T47D (cell line): ENCODE measurements around the gene FRY.

ENCODE experiments used
- DNase-seq, 2 experiments: peaks; one replicate each; pipeline versions ENCODE4 v3.0.0 to v3.0.0-alpha.2; 2011 to 2012; ENCODE audit warnings: low read depth in 1 of 2, low spot score in 1 of 2
- JUND ChIP-seq: IDR thresholded peaks from 2 replicates; pipeline ENCODE4 v1.6.1; 2012; ENCODE audit warnings: low read depth
- in situ Hi-C: cut with HindIII; loops from 2 replicates; pipeline ENCODE4 v1.10.0; 2016; ENCODE audit warnings: low sequenced_read_pairs, low pct_unique_long_range_greater_than_20kb

Gene FRY

DNA sequence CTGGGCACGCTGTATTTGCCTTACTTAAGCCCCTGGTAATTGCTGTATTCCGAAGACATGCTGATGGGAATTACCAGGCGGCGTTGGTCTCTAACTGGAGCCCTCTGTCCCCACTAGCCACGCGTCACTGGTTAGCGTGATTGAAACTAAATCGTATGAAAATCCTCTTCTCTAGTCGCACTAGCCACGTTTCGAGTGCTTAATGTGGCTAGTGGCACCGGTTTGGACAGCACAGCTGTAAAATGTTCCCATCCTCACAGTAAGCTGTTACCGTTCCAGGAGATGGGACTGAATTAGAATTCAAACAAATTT, 284.4 kb downstream of the FRY start:
- no peak for DNase-seq
- TF ChIP-seq JUND: no peak
- in situ Hi-C loops: no loop called here

DNA sequence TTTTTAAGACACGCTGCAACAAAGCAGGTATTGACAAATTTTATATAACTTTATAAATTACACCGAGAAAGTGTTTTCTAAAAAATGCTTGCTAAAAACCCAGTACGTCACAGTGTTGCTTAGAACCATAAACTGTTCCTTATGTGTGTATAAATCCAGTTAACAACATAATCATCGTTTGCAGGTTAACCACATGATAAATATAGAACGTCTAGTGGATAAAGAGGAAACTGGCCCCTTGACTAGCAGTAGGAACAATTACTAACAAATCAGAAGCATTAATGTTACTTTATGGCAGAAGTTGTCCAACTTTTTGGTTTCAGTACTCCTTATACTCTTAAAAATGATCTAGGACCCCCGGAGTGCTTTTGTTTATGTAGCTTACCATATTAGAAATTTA, 284.9 kb downstream of the FRY start:
- in situ Hi-C loops: no loop called here
- TF ChIP-seq JUND: no peak
- DNase-seq: no peak

GRCh38 chr13:32317716-32318465, 286.3 kb downstream of the FRY start:
- DNase-seq: no peak
- no peak for TF ChIP-seq JUND
- in situ Hi-C loops: no loop called here

DNA sequence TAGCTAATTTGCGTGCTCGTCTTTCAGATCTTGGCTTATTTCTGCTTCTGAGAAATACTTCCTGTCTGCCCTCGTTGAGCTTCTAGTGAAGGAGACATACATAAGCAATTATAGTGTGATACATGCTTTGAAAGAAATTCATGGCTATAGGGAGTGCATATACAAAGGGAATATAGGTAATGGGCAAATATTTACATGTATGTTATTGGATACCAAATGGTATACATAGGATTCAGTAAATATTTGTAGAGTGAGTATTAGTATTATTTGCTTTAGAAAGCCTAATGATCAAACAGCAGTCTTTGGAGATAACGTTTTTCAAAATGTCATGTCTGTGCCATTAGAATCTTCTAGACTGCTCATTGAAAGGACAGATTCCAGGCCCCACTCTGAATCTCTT, 289.0 kb downstream of the FRY start:
- in situ Hi-C loops: no loop called here
- no peak for TF ChIP-seq JUND
- DNase-seq: no peak

- TF ChIP-seq JUND: no peak
- DNase-seq: no peak
- in situ Hi-C loops: no loop called here
Measured at GRCh38 chr13:32323912-32324311, 292.3 kb downstream of the FRY start.

- in situ Hi-C loops: no loop called here
- DNase-seq: no peak
- no peak for TF ChIP-seq JUND
Measured at GRCh38 chr13:32330441-32330840, 298.9 kb downstream of the FRY start.

- in situ Hi-C loops: no loop called here
- peak in 1 of 2 experiments; percentile 25 for DNase-seq
- TF ChIP-seq JUND: no peak
Measured at GRCh38 chr13:32334671-32335070, 303.1 kb downstream of the FRY start.

GRCh38 chr13:32340914-32341313, 309.3 kb downstream of the FRY start:
- TF ChIP-seq JUND: no peak
- in situ Hi-C loops: no loop called here
- DNase-seq: no peak

DNA sequence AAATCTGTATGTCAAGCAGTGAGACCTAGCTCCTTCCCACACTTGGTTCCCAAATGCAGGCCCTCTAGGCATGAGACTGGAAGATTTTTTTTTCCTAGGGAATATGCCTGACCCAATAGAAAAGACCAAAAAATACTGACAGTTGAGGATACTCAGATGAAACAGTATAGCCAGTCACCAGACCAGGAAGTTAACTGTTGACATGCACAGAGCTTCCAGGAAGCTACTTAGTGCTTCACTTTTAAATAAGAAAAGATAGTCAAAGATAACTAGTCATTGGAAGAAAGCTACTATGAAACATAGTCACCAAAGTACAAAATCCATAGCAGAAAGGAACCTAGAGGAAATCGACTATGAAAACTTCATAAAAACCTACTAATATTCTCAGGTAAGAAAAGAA, 316.1 kb downstream of the FRY start:
- in situ Hi-C loops: no loop called here
- no peak for DNase-seq
- TF ChIP-seq JUND: no peak
